Calu3 (cell line): Measurements from ENCODE around the gene ATP2B1. TPM values are rescaled to one million over a fixed set of nuclear protein-coding genes. Genes with fewer than 3 reads are reported as not detected.

Experiments used
- BruUV-seq: library from RNA; stranded (reverse); fragments of 400-500 nt; replicated peaks from 2 replicates; lab custom pipeline; 2021; lab: Mats Ljungman, UMichigan
- CTCF ChIA-PET: fragments of 300-600 bp; sonication (Branson Sonifier 250); formaldehyde crosslinking; loops from one replicate; lab custom pipeline; 2022; ENCODE audit warnings: antibody characterized with exemption; lab: Charles Lee
- DNase-seq: peaks from one replicate; pipeline ENCODE4 v3.0.0; 2022
- H3K27ac Mint-ChIP-seq: one replicate; pipeline ENCODE4 v1.8.0; 2022; ENCODE audit warnings: mixed read lengths; ENCODE audit not compliant: unreplicated experiment
- H3K27me3 Mint-ChIP-seq: one replicate; pipeline ENCODE4 v1.8.0; 2022; ENCODE audit warnings: mixed read lengths; ENCODE audit not compliant: unreplicated experiment
- H3K36me3 Mint-ChIP-seq: one replicate; pipeline ENCODE4 v1.8.0; 2022; ENCODE audit warnings: mild to moderate bottlenecking, moderate library complexity, mixed read lengths; ENCODE audit not compliant: insufficient read depth, unreplicated experiment
- H3K4me1 Mint-ChIP-seq: one replicate; pipeline ENCODE4 v1.8.0; 2022; ENCODE audit warnings: mild to moderate bottlenecking, low read depth, mixed read lengths; ENCODE audit not compliant: unreplicated experiment
- H3K4me3 Mint-ChIP-seq: one replicate; pipeline ENCODE4 v1.8.0; 2022; ENCODE audit warnings: mild to moderate bottlenecking, low read depth, moderate library complexity, mixed read lengths; ENCODE audit not compliant: unreplicated experiment
- H3K9me3 Mint-ChIP-seq: one replicate; pipeline ENCODE4 v1.8.0; 2022; ENCODE audit warnings: low read depth, mixed read lengths; ENCODE audit not compliant: unreplicated experiment
- CTCF ChIP-seq: fragments of 200-600 bp; IDR thresholded peaks from one replicate; pipeline ENCODE4 v1.8.0; 2022; ENCODE audit warnings: antibody characterized with exemption; ENCODE audit not compliant: unreplicated experiment
- intact Hi-C: fragments of 100-400 bp; cut with micrococcal nuclease; formaldehyde crosslinking; loops from one replicate; pipeline ENCODE4 v1.10.0; 2022; ENCODE audit not compliant: unreplicated experiment
- total RNA-seq: library from RNA; stranded (reverse); gene quantifications from 2 replicates; pipeline ENCODE4 v1.2.3, GENCODE V29; 2022

Gene ATP2B1
- total RNA-seq, 1 experiment from 2014 or later, result 73.6 TPM

- intact Hi-C loops, result loop anchor here (2.0 to 5.0 kb wide), 5 partner anchors 15 to 254 kb away; no protein-coding TSS in a partner anchor
- Mint-ChIP-seq H3K36me3 (peaks cover 46% of the 10 kb centered on the region), H3K27me3 (no peaks in the 10 kb centered on the region), H3K4me3 (peak overlapping the region; percentile 91), H3K4me1 (peaks cover 37% of the 10 kb centered on the region), H3K27ac (peak overlapping the region; percentile 81), H3K9me3 (no peaks in the 10 kb centered on the region)
- CTCF ChIA-PET, result interaction anchor here (1.2 to 1.3 kb wide), 3 partner anchors 164 to 395 kb away, joined by 3 to 4 read pairs (median 4); no protein-coding TSS in a partner anchor
- DNase-seq, result peak; percentile 31
- TF ChIP-seq CTCF, result no peak
- no TSS peak for BruUV-seq
Observed at GRCh38 chr12:89707703-89708564, 704 bp downstream of the ATP2B1 start.

GRCh38 chr12:89706986-89707702 lies 1.5 kb downstream of the ATP2B1 start:
- no peaks in the 10 kb centered on the region for H3K9me3 Mint-ChIP-seq
- peak; percentile 30 for DNase-seq
- intact Hi-C loops, result loop anchor here (2.0 to 5.0 kb wide), 5 partner anchors 14 to 255 kb away; no protein-coding TSS in a partner anchor
- no TSS peak for BruUV-seq
- CTCF ChIA-PET, result no interaction called here
- no peaks in the 10 kb centered on the region for H3K27me3 Mint-ChIP-seq
- peaks cover 46% of the 10 kb centered on the region for H3K36me3 Mint-ChIP-seq
- peak overlapping the region; percentile 81 for H3K27ac Mint-ChIP-seq
- no peak for TF ChIP-seq CTCF
- peak overlapping the region; percentile 91 for H3K4me3 Mint-ChIP-seq
- H3K4me1 Mint-ChIP-seq, result peaks cover 37% of the 10 kb centered on the region

GRCh38 chr12:89706551-89706950 lies 2.1 kb downstream of the ATP2B1 start:
- Mint-ChIP-seq H3K4me3 (peak overlapping the region; percentile 91), H3K36me3 (peaks cover 46% of the 10 kb centered on the region), H3K9me3 (no peaks in the 10 kb centered on the region), H3K4me1 (peaks cover 41% of the 10 kb centered on the region), H3K27ac (peak overlapping the region; percentile 81), H3K27me3 (no peaks in the 10 kb centered on the region)
- no peak for TF ChIP-seq CTCF
- CTCF ChIA-PET, result no interaction called here
- DNase-seq, result no peak
- no TSS peak for BruUV-seq
- intact Hi-C loops, result loop anchor here (2.0 to 5.0 kb wide), 5 partner anchors 14 to 256 kb away; no protein-coding TSS in a partner anchor

GRCh38 chr12:89704457-89704856 lies 4.2 kb downstream of the ATP2B1 start:
- Mint-ChIP-seq H3K4me1 (peaks cover 62% of the 10 kb centered on the region), H3K4me3 (no peak overlapping the region), H3K36me3 (peaks cover 33% of the 10 kb centered on the region), H3K9me3 (no peaks in the 10 kb centered on the region), H3K27me3 (no peaks in the 10 kb centered on the region), H3K27ac (peak overlapping the region; percentile 56)
- intact Hi-C loops, result loop anchor here (5.0 kb wide), 2 partner anchors 72 to 162 kb away; no protein-coding TSS in a partner anchor
- CTCF ChIA-PET, result no interaction called here
- BruUV-seq, result no TSS peak
- no peak for DNase-seq
- no peak for TF ChIP-seq CTCF
